ENCODE results near the gene CCDC33.

The CCDC33 gene

DNA sequence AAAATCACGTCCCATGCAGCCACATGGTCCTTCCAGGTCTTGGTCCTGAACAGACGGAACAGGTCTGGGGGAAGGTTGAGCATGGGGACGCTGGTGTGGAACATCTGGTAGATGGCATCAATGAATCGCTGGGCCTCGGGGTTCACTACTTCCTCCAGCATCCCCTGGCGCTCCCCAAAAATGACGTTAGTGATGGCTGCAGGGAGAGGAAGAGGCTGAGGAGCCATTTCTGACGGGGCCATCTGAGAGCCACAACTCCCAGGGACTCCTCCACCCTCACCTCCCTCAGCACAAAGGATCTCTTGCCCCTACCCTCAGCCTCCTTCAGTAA is 107.6 kb downstream of the CCDC33 start:
- Histone ChIP-seq H3K27ac (ENCODE audit: low read depth, low read length) (no peak overlapping the region), H3K27me3 (ENCODE audit: control insufficient read depth, low read length) (no peaks in the 10 kb centered on the region), H3K9me3 (ENCODE audit: control insufficient read depth, insufficient read depth, low read length) (no peaks in the 10 kb centered on the region), H3F3A (ENCODE audit: control insufficient read depth, insufficient read depth) (no peaks in the 10 kb centered on the region), H3K9me2 (replicated peaks; ENCODE audit: control insufficient read depth, low read length) (no peaks in the 10 kb centered on the region), H4K20me1 (ENCODE audit: control insufficient read depth, insufficient read depth, low read depth, low read length) (no peaks in the 10 kb centered on the region), H3K79me2 (ENCODE audit: control insufficient read depth, low read length) (no peaks in the 10 kb centered on the region), H3K4me3 (ENCODE audit: low read length) (no peak overlapping the region), H3K36me3 (ENCODE audit: control insufficient read depth, low read length) (no peaks in the 10 kb centered on the region), H3K4me2 (ENCODE audit: low read length) (no peak overlapping the region), H3K4me1 (ENCODE audit: control insufficient read depth, low read length) (no peaks in the 10 kb centered on the region)
- TF ChIP-seq CTCF (IDR thresholded peaks at IDR 0.05; ENCODE audit: low read depth, low read length, poor library complexity, severe bottlenecking): no peak
- TF ChIP-seq EZH2phosphoT487 (IDR thresholded peaks at IDR 0.05; ENCODE audit: borderline replicate concordance, low read length): no peak

DNA sequence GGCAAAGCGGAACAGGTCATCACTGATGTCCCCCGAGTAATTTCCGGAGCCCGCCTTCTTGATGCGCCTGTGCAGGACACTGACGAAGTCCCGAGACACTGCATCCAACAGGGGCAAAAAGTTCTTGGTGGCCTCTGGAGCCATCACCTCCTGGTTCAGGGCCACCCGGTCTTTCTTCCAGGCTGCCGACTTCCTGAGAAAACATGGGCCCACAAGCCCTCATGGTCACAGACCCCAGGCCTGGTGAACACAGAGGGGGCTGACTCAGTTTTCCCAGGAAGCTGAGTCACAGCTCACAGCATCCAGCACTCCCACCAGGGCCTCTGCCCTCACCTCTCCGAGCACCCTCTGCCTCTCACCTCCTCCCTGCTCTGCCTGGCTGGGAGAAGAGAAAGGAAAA is 108.9 kb downstream of the CCDC33 start:
- H3K4me3 ChIP-seq (ENCODE audit: low read length): no peak overlapping the region
- H3K9me2 ChIP-seq (replicated peaks; ENCODE audit: control insufficient read depth, low read length): no peaks in the 10 kb centered on the region
- no peaks in the 10 kb centered on the region for H3K27me3 ChIP-seq (ENCODE audit: control insufficient read depth, low read length)
- no peak overlapping the region for H3K4me2 ChIP-seq (ENCODE audit: low read length)
- H3K79me2 ChIP-seq (ENCODE audit: control insufficient read depth, low read length): no peaks in the 10 kb centered on the region
- no peaks in the 10 kb centered on the region for H3K4me1 ChIP-seq (ENCODE audit: control insufficient read depth, low read length)
- TF ChIP-seq EZH2phosphoT487 (IDR thresholded peaks at IDR 0.05; ENCODE audit: borderline replicate concordance, low read length): no peak
- no peak for TF ChIP-seq CTCF (IDR thresholded peaks at IDR 0.05; ENCODE audit: low read depth, low read length, poor library complexity, severe bottlenecking)
- H3F3A ChIP-seq (ENCODE audit: control insufficient read depth, insufficient read depth): no peaks in the 10 kb centered on the region
- H3K27ac ChIP-seq (ENCODE audit: low read depth, low read length): no peak overlapping the region
- no peaks in the 10 kb centered on the region for H4K20me1 ChIP-seq (ENCODE audit: control insufficient read depth, insufficient read depth, low read depth, low read length)
- H3K36me3 ChIP-seq (ENCODE audit: control insufficient read depth, low read length): no peaks in the 10 kb centered on the region
- H3K9me3 ChIP-seq (ENCODE audit: control insufficient read depth, insufficient read depth, low read length): no peaks in the 10 kb centered on the region

GRCh38 chr15:74347757-74348250 is 111.7 kb downstream of the CCDC33 start:
- Histone ChIP-seq H3K9me2 (replicated peaks; ENCODE audit: control insufficient read depth, low read length) (no peaks in the 10 kb centered on the region), H3K4me2 (ENCODE audit: low read length) (no peak overlapping the region), H3K36me3 (ENCODE audit: control insufficient read depth, low read length) (no peaks in the 10 kb centered on the region), H3K79me2 (ENCODE audit: control insufficient read depth, low read length) (no peaks in the 10 kb centered on the region), H3F3A (ENCODE audit: control insufficient read depth, insufficient read depth) (no peaks in the 10 kb centered on the region), H3K27me3 (ENCODE audit: control insufficient read depth, low read length) (0 out of 2 replicates have a peak, but pooled peaks cover 4% of the 10 kb centered on the region), H3K27ac (ENCODE audit: low read depth, low read length) (no peak overlapping the region), H3K4me1 (ENCODE audit: control insufficient read depth, low read length) (no peaks in the 10 kb centered on the region), H3K9me3 (ENCODE audit: control insufficient read depth, insufficient read depth, low read length) (no peaks in the 10 kb centered on the region), H4K20me1 (ENCODE audit: control insufficient read depth, insufficient read depth, low read depth, low read length) (no peaks in the 10 kb centered on the region), H3K4me3 (ENCODE audit: low read length) (no peak overlapping the region)
- no peak for TF ChIP-seq CTCF (IDR thresholded peaks at IDR 0.05; ENCODE audit: low read depth, low read length, poor library complexity, severe bottlenecking)
- TF ChIP-seq EZH2phosphoT487 (IDR thresholded peaks at IDR 0.05; ENCODE audit: borderline replicate concordance, low read length): no peak

Data from DOHH2 (cell line).